ENCODE data around the gene CDC37L1.
"Not testable (repeated sequence)": the region's sequence is repeated elsewhere in the genome, so short reads cannot be mapped to it uniquely, and the experiment has no call there.

Gene CDC37L1

GRCh38 chr9:4750023-4750673 lies 70.8 kb downstream of the CDC37L1 start:
- DNase-seq (ENCODE audit: low spot score), result no peak

GRCh38 chr9:4754530-4754929 lies 75.2 kb downstream of the CDC37L1 start:
- POLR2A ChIA-PET (ENCODE audit: low non-redundant PET); H3K27ac ChIP-seq; DNase-seq (ENCODE audit: low spot score): not testable (repeated sequence)
- CTCF ChIA-PET, result interaction anchor here (0.6 kb wide), 1 partner anchor 10 kb away, joined by 3 read pairs; no protein-coding TSS in a partner anchor

More at GRCh38 chr9:4750023-4750673, 70.8 kb downstream of the CDC37L1 start:
- ChIA-PET CTCF (interaction anchor here (0.5 to 1.0 kb wide), 4 partner anchors 9 to 1674 kb away, joined by 3 to 7 read pairs (median 4); partner anchors contain the start of genes AK3 and JAK2), POLR2A (ENCODE audit: low non-redundant PET) (no interaction called here)
- H3K27ac ChIP-seq, result no peak overlapping the region
- peak; percentile 73 for TF ChIP-seq CTCF (conservative IDR thresholded peaks at IDR 0.05; ENCODE audit: low read depth)

- ChIA-PET CTCF (no interaction called here), POLR2A (ENCODE audit: low non-redundant PET) (no interaction called here)
- H3K27ac ChIP-seq, result no peak overlapping the region
- no peak for TF ChIP-seq CTCF (conservative IDR thresholded peaks at IDR 0.05; ENCODE audit: low read depth)
- no peak for DNase-seq (ENCODE audit: low spot score)
Observed at GRCh38 chr9:4755026-4755609, 75.7 kb downstream of the CDC37L1 start.

GRCh38 chr9:4756420-4756819 lies 77.1 kb downstream of the CDC37L1 start:
- no peak overlapping the region for H3K27ac ChIP-seq
- no peak for DNase-seq (ENCODE audit: low spot score)
- POLR2A ChIA-PET (ENCODE audit: low non-redundant PET), result no interaction called here
- no peak for TF ChIP-seq CTCF (conservative IDR thresholded peaks at IDR 0.05; ENCODE audit: low read depth)
- CTCF ChIA-PET, result no interaction called here
